GM13977 (cell line): ENCODE measurements around the gene SLC23A2.
"Not testable (repeated sequence)": the region's sequence is repeated elsewhere in the genome, so short reads cannot be mapped to it uniquely, and the experiment has no call there.

Experiments used
- DNase-seq: peaks from one replicate; pipeline ENCODE4 v3.0.0; 2012; ENCODE audit warnings: low spot score
- CTCF ChIP-seq: IDR thresholded peaks from 2 replicates; pipeline ENCODE4 v1.5.1; 2012; ENCODE audit warnings: mild to moderate bottlenecking, control low read depth; ENCODE audit not compliant: insufficient read depth; ENCODE audit errors: extremely low read depth, missing control alignments
- in situ Hi-C: fragments of 300-500 bp; cut with MboI; formaldehyde crosslinking; loops from one replicate; pipeline ENCODE4 v1.12.0; 2022; ENCODE audit warnings: low sequenced_read_pairs, low pct_unique_long_range_greater_than_20kb, mixed read lengths, inconsistent platforms; ENCODE audit not compliant: unreplicated experiment

The SLC23A2 gene

GRCh38 chr20:4855555-4855954 is 145.8 kb downstream of the SLC23A2 start:
- TF ChIP-seq CTCF: no peak
- no peak for DNase-seq
- in situ Hi-C loops: no loop called here

GRCh38 chr20:4855097-4855496 is 146.2 kb downstream of the SLC23A2 start:
- DNase-seq: no peak
- in situ Hi-C loops: no loop called here
- TF ChIP-seq CTCF: no peak

GRCh38 chr20:4854561-4854901 is 146.8 kb downstream of the SLC23A2 start:
- in situ Hi-C loops: no loop called here
- no peak for DNase-seq
- no peak for TF ChIP-seq CTCF

GRCh38 chr20:4853757-4854560 is 147.4 kb downstream of the SLC23A2 start:
- TF ChIP-seq CTCF: no peak
- in situ Hi-C loops: no loop called here

GRCh38 chr20:4853004-4853403 is 148.3 kb downstream of the SLC23A2 start:
- in situ Hi-C loops: no loop called here
- DNase-seq: no peak
- no peak for TF ChIP-seq CTCF

More at GRCh38 chr20:4853757-4854560, 147.4 kb downstream of the SLC23A2 start:
- no peak for DNase-seq

- no peak for TF ChIP-seq CTCF
- DNase-seq: no peak
- in situ Hi-C loops: no loop called here
Measured at GRCh38 chr20:4850960-4851359, 150.3 kb downstream of the SLC23A2 start.

- DNase-seq, in situ Hi-C loops: not testable (repeated sequence)
Measured at GRCh38 chr20:4848829-4849228, 152.5 kb downstream of the SLC23A2 start.
